DND-41 (cell line): ENCODE data around the gene ZACN.

ENCODE experiments used
- CTCF ChIP-seq: IDR thresholded peaks from 2 replicates; pipeline ENCODE4 v1.5.1; 2012; ENCODE audit warnings: borderline replicate concordance, low read length, moderate library complexity, mild to moderate bottlenecking; ENCODE audit not compliant: poor library complexity, severe bottlenecking; ENCODE audit errors: extremely low read depth
- EZH2 ChIP-seq: IDR thresholded peaks from 3 replicates; pipeline ENCODE4 v1.6.1; 2012; ENCODE audit warnings: borderline replicate concordance, low read depth, mild to moderate bottlenecking, moderate library complexity, low read length, inconsistent platforms; ENCODE audit not compliant: severe bottlenecking

GRCh38 chr17:76040376-76040775 is 38.6 kb upstream of the ZACN start:
- TF ChIP-seq CTCF: no peak
- TF ChIP-seq EZH2: no peak
